Stimulated activated CD4-positive, alpha-beta T cell treated with anti-CD3 and anti-CD28 coated beads, TNF-alpha, amount 100 ng/mL, for 48 hours (primary cell): ENCODE data around the gene PPDPF.

Experiments used
- DNase-seq, 3 donors: peaks; one replicate each; pipeline ENCODE4 v3.0.0-alpha.2; 2020; ENCODE audit warnings: low read depth in 3 of 3

Gene PPDPF

DNA sequence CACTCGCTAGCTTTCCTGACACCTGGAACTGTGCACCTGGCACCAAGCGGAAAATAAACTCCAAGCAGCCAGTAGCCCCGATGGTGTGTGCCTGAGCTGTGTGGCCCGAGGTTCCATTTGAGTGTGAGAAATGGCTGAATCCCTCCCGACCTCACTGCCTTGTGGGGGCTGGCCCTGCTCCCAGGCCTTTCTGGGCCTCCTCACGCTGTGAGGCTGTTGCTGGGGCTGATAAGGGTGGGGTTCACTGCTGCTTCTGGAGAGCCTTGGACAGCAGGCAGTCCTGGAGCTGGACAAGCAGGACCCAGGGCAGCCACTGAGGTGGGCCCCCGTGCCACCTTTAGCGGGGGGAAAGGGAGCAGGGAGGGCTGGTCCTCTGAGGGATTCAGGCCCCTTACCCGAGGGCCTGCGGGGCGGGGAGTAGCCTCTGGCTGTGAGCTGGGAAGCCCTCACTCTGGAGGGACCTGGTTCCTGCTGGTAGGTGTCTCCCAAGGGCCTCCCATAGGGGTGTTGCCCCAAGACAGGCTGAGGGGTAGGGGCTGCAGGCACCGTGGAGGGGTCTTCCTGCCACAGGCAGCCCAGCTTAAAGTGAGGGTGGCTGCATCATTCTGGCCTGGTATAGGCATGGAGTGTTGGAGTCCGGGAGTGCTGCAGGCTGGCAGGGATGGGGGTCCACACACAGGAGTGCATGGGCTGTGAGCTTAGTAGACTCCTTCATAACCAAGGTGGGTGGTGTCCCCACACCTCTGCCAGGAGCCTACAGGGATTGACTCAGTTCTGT is 1.7 kb downstream of the PPDPF start:
- DNase-seq: no peak

DNA sequence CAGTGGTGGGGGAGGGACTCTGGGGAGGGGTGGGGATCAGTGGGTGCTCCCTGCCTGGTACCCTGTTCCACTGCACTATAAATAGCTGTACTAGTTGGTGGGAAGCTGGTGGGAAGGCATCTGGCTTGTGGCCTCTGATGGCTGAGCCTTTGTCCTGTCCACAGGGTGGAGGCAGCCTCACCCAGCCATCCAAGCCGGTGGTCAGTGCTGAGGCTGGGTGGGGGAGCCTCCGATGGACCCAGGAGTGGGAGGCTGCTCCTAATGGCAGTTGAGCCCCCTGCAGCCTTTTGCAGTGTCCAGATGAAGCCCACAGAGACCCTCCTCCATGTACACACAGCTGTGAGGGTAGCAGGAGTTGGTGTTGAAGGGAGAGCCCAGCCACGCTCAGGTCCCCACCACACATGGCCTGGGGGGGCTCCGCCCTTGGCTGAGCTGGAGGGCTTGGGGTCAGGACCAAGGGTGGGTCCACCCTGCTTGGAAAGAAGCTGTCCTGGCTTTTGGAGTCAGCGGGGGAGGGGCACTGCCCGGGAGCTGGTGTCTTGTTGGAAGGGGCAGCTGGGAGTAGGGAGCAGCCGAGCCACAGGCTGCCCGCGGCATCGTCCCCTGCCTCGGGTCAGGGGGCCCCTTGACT is 2.5 kb downstream of the PPDPF start:
- DNase-seq: no peak

DNA sequence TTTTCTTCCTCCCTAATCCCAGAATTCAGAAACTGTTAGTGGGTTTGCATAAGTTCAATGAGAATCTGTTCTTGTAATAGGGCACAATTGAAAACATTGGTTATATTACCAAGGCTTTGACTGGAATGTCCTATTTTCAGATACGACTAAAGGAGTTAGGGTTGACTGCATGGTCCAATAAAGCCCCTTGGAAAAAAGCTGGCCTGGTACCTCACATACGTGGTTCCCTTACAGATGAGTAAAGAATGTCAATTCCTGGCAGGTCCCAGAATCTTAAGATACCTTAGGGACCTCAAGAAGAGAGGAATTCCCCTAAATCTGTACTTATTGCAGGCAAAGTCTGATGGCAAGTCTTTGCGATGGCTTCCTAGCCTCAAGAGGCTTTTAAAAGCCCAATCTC is 4.6 kb downstream of the PPDPF start:
- DNase-seq: no peak

DNA sequence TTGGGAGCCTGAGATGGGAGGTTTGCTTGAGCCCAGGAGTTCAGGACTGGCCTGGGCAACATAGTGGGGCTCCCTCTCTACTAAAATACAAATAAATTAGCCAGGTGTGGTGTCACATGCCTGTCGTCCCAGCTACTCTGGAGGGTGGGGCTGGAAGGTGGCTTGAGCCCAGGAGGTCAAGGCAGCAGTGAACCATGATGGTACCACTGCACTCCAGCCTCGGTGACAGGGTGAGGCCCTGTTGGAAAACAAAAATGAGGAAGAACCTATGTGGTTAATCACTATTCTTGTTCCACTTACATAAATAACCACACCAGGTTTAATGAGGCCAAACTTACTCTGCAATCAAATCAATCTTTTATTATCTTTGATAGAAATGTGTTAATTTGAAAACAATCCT is 5.4 kb downstream of the PPDPF start:
- DNase-seq: no peak

DNA sequence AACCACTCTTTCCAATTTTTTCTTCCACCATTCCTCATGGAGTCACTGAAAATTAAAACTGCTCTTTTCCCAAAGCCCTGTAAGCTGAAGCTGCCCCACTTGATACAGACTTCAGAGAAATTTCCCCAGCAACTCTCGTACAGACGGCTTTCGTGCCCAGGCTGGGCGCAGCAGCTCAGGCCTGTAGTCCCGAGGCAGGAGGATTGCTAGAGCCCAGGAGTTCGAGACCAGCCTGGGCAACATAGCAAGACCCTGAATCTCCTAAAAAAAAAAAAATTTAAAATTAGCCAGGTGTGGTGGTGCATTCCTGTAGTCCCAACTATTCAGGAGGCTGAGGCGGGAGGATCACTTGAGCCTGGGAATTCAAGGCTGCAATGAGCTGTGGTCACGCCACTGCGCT is 6.6 kb downstream of the PPDPF start:
- no peak for DNase-seq

DNA sequence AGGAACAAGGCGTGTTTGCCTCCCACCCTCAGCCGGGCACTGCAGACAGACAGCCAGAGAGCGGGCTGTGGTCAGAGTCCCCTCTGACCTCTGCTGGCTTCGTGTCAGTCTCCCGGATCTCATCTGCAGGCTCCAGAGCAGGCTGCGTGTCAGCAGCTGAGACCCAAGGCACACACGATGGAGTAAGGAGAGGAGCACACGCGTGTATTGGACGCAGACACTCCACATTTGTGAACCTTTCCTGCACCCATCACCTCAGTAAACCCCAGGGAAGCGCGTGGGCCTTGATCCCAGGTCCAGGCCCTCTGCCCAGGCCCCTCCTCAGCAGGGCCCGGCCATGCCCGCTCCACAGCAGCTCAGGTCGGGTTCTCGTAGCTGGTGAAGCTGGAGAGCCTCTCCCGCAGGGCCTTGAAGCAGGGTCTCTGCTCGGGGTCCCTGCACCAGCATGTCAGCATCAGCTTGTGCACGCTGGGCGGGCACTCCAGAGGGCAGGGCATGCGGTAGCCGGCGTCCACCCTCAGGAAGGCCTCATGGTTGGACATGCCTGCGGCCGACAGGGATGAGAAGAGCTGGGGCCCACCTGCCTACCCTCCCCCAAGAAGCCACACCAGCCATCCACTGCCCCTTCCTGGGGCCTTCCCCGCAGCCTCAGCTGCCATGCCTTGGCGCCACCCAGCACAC is 8.8 kb downstream of the PPDPF start:
- DNase-seq: no peak

DNA sequence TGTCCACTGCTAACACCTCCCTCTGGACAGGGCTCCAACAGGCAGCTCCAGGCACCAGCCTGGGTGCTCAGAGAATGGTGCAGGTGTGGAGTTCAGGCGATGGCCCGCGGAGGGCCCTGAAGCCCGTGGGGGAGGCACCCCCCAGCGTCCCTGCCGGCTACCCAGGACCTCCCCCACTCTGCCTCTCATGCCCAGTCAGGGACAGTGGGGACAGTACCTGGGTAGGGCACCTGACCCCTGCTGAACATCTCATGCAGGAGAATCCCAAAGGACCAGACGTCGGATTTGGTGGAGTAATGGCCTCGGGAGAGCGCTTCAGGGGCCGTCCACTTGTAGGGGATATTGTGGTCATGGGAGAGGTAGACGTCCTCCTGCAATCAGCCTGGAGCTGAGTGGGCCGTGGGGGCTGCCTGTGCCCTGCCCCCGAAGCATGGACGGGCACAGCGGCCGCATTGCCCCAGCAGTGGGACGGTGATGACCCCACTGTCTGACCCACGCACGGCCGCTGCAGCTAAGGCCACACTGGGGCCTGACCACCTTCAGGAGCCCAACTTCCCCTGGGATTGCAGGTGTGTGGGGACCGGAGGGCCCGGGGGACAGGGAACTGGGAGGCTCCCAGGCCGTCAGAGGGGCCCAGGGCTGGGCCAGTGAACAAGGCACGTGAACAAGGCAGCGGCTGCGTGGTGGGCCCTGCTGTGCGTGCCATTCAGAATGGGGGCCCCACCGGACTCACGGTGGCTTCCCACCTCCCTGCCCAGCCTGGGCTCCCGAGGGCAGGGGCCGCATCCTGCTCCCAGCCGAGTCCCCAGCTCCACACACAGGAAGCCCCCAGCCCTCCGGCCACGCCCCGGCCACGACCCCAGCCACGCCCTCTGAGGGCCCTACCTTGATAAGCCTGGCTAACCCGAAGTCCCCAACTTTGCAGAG is 9.6 kb downstream of the PPDPF start:
- DNase-seq: no peak

DNA sequence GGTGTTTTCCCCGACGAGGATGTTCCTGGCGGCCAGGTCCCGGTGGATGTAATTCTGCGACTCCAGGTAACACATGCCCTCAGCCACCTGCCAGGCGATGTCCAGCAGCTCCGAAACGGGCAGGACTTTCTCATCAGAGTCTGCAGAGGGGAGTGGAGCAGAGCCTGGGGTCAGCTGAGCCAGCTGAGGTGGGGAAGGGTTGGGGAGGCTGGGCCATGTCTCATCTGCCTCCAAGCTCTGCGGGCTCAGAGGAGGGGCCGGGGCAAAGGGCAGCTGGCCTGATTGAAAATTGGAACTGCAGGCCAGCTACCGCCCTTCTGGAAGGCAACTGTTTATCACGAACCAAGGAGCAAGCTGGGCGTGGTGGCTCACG is 10.2 kb downstream of the PPDPF start:
- DNase-seq: no peak

DNA sequence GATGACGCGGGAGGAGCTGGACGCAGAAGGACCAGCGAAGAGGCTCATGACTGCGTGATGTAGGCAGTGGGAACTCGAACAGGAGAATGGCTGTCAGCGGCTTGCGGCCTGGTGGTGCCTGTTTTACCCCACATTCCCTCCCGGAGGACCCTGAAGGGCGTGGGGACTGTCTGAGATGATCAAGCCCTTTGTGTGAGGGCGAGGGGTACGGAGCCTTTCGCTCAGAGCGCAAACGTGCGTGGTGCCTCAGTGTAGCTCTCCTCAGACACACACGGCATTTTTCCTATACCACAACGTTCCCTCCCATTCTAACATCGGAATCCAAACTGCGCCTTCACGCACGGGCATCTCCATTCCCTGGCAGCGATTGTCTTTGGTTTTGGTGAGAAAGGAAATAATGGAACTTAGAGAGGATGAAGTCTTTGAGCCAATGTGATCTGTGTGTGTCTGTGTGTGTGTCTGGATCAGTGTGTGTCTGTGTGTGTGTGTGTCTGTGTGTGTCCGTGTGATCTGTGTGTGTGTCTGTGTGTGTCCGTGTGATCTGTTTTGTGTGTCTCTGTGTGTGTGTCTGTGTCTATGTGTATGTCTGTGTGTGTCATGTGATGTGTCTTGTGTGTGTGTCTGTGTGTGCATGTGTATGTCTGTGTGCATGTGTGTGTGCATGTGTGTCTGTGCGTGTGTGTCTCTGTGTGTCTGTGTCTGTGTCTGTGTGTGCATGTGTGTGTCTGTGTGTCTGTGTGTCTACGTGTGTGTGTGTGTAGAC is 11.3 kb downstream of the PPDPF start:
- no peak for DNase-seq

DNA sequence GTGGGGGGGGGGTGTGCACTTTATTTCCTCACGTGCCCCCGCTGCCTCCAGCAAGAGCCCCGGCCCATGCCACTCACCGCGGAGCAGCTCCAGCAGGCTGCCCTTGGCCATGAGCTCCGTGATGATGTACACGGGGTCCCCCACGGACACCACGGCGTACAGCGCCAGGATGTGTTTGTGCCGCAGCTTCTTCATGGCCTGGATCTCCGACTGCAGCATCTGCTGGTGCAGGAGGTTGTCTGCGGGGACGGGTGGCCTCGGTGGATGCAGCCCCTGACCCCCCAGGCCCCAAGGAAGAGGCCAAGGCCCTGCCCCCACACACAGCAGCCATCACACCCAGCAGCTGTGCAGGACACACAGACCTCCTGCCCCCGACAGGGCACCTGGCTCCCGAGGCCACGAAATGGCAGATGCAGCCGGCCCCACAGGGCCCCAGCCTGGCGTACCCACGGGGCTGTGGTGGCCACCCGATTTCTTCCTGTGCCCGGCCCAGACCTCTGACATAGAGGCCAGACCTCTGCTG is 11.9 kb downstream of the PPDPF start:
- no peak for DNase-seq

DNA sequence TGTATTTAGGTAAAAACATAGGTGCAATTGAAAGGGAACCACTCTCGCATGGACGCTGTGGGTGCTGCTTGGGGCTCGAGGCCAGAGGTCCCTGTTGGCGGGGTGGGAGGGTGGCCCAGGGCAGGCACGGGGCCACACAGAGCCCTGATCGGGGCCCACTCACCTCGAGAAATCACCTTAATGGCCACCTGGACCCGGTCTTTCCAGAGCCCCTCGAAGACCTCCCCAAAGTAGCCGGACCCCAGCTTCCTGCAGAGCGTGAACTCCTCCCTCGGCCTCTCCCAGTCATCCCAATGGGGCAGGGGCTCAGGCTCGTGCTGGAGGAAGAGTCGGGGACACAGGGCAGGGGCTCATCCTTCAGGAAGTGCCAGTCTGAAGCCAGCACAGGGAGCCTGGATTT is 12.8 kb downstream of the PPDPF start:
- no peak for DNase-seq

DNA sequence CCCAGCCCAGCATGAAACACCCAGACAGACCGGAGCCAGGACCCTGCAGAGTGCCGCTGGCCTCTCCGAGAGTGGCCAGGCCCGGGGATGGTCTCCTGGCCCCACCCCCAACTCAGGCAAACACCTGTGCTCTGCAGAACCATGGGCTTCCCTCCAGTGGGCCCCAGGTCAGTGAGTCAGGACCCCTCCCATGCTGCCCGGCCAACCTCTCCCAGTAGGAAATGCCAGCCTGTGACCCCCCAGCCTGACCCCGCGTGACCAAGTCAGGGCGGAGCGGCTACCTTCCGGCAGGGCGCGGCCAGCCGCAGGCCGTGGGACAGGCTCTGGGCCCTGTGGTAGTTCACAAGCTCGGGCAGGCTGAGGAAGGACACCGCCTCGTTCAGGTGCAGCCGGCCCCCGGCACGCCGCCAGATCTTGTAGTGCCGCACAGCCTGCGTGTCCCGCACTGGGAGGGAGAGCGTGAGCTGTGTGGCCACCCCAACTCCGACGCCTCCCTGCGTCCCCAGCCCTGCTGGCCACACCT is 13.4 kb downstream of the PPDPF start:
- DNase-seq: no peak

DNA sequence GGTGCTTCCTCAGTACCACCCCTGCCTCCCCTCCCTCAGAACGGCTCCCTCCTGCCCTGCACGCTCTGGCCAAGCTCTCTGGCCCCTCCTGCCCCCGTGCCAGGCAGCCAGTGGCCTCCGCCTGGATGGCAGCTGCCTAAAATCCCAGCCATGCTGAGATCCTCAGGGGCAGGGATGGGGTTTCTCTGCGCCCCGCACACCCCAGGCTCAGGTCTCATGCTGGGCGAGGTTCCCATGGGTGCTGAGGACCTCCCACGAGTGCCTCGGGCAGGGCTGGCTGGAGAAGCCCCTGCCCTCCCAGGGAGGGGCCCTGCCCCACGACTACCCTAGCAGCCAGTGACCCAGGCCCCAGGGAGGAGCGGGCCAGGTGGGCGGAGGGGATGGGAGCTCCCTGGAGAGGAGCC is 13.9 kb downstream of the PPDPF start:
- no peak for DNase-seq

DNA sequence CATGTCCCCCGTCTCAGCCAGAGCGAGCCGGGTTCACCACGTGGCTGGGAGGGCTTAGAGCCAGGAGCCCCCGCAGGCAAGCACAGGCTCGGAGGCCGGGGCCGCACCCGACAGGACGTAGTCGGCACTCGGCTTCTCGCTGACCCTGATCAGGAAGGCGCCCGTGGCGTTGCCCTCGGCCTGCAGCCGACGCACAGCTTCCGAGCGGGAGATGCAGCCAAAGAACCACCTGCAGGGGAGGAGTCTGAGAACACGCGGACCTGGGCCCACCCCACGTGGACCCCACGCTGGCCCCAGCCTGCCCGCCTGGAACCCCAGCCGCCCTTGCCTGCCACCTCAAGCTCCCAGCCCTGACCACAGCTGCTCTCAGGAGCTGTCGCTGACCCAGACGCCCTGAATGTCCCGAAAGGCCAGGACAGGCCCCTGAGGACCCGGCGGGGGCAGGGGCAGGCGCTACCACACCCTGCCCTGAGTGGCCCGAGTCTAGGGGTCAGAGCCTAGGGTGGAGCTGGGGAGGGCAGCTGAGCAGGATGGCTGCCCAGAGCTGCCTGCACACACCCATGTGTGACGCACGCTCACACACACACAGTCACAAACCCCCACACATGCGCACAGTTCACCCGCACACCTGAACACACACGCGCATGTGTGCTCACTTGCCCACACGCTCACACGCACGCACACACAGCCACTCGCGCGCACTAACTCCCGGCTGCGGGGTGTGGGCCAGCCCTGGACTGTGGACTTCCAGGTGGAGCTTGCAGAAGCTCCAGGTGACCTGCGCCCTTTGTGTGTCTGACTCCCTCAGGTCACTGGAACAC is 14.5 kb downstream of the PPDPF start:
- DNase-seq: no peak

DNA sequence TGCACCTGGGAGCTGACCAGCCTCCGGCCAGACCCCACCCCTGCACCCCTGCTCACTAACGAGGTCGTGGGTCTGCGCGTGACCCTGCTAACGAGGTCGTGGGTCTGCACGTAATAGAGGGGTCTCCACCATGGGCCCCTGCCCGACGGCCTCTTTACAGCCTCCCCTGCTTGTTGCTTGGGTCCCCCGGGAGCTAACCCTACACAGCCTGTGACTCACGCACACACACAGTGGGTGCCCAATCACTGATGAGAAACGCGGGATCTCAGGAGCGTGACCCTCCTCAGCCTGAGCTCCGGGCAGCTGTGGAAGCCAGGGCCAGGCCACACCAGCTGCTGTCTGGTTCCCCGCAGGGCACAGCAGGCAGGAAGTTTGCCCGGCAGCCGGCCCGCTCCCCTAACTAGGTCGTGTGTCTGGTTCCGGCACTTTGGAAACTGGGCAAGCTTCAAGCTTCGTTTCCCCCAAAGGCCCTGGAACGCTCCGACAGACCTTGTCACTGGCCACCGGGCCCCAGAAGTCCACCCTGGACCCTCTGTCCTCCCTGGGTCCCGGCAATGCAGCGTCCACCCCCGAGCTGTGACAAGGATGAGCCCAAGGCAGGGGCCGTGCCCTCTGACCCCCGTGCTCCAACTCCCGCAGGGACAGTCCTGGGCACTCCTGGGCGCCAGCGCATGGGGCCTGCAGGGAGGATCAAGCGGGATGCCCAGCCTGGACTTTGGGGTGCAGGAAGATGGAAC is 15.8 kb downstream of the PPDPF start:
- DNase-seq: no peak

DNA sequence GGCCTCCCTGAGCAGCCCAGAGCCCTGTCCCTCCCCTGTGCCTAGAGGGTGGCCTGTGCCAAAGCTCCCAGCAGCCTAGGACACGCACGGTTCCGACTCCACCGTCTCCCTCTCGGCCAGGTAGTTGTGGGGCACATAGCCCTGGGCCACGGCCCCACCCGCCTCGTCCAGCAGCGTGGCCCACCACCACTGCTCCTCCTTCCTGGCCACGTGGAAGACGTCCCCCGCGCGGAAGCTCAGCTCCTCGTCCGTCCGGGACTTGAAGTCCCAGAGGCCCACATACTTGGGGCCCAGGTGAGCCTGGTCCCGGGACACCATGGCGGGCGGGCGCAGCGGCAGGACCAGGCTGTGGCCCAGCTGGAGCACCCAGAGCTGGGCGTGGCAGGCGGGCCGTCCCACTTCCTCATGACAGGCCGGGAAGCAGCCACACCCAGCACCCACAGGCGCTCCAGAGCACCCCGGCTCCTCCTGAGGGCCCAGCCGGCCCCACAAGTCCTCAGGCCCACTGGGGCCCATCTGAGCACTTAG is 16.5 kb downstream of the PPDPF start, which contains the start of gene PTK6:
TSS of gene PTK6 (minus strand) at position 380 of the 528 bp plus-strand sequence. CDS start at position 318, 62 bp downstream.
- DNase-seq: peak in 1 of 3 donors; percentile 30

DNA sequence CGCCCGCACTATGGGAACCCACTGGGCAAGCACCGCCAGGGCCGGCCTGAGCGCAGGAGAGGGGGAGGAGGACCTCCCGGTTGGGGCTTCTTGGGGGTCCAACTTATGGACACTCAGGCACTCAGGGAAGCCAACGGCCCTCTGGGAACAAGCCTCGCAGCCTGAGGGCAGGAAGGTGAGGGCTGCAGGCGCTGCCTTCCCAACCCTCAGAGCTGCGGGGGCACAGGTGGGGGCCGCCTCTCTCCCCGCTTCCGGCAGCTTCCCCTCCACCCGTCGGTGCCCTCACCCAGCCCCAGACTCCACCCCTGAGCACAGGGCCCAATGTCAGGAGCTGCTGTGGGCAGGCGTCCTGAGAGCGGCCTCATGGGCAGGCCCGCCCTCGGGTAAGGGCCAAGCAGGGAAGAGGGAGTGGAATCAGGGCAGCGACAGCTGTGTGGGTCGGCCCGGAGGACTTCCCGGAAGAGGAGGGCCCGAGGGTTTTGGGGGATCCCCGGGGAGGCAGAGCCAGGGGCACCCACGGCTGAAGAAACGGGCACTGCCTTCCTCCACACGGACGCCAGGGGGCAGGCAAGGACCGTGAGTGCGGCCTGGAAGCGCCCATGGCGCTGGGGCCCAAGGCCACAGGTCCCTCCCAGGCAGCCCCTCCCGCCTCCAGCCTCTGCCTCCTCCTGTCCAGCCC is 17.1 kb downstream of the PPDPF start:
- DNase-seq: peak; percentile 92 to 94 (median 92)
